HG03097 (cell line): ENCODE measurements around the gene KLHL42.
"Not testable (repeated sequence)": the region's sequence is repeated elsewhere in the genome, so short reads cannot be mapped to it uniquely, and the experiment has no call there.

Experiments
- ATAC-seq: cut with Tn5 transposase; IDR thresholded peaks from one replicate; pipeline ENCODE4 v1.9.1; 2021; ENCODE audit not compliant: unreplicated experiment, low FRiP score

Gene KLHL42, protein sequence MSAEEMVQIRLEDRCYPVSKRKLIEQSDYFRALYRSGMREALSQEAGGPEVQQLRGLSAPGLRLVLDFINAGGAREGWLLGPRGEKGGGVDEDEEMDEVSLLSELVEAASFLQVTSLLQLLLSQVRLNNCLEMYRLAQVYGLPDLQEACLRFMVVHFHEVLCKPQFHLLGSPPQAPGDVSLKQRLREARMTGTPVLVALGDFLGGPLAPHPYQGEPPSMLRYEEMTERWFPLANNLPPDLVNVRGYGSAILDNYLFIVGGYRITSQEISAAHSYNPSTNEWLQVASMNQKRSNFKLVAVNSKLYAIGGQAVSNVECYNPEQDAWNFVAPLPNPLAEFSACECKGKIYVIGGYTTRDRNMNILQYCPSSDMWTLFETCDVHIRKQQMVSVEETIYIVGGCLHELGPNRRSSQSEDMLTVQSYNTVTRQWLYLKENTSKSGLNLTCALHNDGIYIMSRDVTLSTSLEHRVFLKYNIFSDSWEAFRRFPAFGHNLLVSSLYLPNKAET

DNA sequence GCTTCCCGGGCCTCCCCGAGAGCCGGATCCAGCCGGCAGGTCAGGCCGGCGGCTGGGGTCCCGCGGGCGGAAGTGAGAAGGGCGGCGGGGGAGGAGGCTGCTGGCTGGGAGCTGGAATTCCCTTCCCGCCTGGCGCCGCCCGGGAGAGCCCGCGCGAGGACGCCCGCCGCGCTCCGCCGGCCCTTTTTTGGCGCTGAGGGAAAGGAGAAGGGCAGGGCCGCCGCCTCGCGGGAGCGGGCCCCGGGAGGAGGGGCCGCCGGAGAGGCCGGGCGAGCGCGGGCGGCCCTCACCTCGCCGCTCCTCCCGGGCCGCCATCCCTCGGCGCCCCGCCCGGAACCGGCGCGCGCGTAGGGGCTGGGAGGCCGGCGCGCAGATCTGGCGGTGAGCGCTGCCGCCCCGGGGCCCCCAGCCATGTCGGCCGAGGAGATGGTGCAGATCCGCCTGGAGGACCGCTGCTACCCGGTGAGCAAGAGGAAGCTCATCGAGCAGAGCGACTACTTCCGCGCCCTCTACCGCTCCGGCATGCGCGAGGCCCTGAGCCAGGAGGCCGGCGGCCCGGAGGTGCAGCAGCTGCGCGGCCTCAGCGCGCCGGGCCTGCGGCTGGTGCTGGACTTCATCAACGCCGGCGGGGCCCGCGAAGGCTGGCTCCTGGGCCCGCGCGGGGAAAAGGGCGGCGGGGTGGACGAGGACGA lies at the start of gene KLHL42, which contains the start of gene MANSC4:
Gene KLHL42 (plus strand): TSS at position 314 of the 692 bp plus-strand sequence. CDS start 98 bp downstream, at position 412.
Gene MANSC4 (minus strand): TSS at position 317 of the 692 bp plus-strand sequence. CDS start 8,960 bp downstream, outside the sequence.
- ATAC-seq = peak; percentile 89

DNA sequence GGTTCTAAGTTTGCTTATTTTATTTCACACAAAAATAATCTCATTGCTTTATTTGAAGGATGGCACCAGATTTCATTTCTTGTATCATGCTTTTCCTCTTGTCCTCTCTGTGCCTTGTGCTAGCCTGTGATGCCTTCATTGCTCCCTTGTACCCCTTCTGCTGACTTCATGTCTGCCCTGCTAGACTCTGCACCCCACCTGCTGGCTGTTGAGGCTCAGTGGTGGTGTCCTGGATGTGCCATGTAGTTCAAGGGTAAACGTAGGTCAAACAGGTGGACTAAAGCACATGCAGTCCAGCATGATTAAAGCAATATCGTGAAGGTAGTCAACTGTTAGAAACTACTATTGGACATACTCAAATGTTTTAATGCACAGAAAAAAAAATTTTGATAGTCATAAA lies 47.8 kb upstream of the KLHL42 start:
- ATAC-seq = no peak

GRCh38 chr12:27733052-27733656 lies 46.9 kb upstream of the KLHL42 start:
- ATAC-seq = no peak

DNA sequence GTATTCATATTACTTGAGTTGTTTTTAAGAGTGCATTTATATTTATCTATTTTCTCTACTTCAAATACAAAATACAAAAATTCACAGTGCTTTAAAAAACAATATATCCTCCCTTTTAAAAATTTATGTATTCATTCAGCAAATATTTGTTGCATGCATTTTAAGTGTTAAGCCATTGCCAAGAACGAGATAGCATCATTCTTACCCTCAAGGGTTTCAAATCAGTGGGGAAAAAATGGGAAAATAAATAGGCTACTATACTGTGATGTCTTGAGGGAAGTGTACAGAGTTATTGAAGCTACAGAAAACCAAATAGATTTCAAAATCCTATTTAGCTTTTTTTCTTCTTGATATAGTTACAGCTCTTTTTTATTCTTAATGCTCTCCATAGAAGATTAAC lies 46.2 kb upstream of the KLHL42 start:
- no peak for ATAC-seq

GRCh38 chr12:27734321-27734720 lies 45.7 kb upstream of the KLHL42 start:
- ATAC-seq = not testable (repeated sequence)

DNA sequence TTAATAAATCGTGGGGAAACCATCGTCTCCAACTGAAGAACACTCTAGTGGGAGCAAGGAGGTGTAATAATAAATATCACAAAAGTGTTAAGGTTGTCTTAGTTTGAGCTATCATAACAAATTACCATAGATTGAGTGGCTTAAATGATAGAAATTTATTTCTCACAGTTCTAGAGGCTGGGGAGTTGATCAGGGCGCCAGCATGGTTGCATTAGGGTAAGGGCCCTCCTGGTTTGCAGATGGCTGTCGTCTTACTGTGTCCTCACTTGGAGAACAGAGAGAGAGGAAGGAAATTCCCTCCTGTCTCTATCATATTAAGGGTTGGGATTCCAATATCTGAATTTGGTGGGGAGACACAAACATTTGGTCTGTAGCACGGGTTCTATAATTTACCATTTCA lies 36.4 kb upstream of the KLHL42 start:
- no peak for ATAC-seq

DNA sequence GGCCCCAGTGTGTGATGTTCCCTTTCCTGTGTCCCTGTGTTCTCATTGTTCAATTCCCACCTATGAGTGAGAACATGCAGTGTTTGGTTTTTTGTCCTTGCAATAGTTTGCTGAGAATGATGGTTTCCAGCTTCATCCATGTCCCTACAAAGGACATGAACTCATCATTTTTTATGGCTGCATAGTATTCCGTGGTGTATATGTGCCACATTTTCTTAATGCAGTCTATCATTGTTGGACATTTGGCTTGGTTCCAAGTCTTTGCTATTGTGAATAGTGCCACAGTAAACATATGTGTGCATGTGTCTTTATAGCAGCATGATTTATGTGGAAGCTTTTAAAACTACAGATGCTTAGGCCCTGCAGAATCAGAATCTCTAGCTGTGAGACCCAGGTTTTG lies 34.3 kb upstream of the KLHL42 start:
- ATAC-seq = not testable (repeated sequence)

GRCh38 chr12:27747111-27747820 lies 32.8 kb upstream of the KLHL42 start:
- no peak for ATAC-seq

- ATAC-seq = no peak
Measured at GRCh38 chr12:27751386-27752047, 28.5 kb upstream of the KLHL42 start.

- ATAC-seq = no peak
Measured at GRCh38 chr12:27754795-27755194, 25.2 kb upstream of the KLHL42 start.

DNA sequence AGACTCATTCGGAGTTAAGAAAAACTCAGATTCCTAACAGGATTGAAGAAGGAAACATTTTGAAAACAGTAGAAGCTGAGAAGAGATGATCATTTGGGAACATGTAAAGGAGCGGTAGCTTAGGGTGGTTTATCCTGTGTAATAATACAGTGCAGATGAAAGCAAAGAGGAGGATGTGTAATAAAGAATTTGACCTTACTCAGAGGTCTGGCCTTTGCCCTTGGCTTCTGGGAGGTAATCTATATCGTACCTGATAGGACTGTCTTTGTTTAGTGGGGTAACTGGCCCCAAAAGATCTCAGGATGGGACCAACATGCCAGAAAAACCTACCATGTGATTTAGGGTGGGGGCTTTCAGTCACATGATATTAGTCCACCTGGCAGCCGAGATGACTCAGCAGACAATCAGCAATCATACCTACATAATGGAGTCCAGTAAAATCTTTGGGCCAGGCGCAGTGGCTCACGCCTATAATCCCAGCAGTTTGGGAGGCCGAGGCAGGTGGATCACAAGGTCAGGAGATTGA lies 23.3 kb upstream of the KLHL42 start:
- ATAC-seq = no peak

DNA sequence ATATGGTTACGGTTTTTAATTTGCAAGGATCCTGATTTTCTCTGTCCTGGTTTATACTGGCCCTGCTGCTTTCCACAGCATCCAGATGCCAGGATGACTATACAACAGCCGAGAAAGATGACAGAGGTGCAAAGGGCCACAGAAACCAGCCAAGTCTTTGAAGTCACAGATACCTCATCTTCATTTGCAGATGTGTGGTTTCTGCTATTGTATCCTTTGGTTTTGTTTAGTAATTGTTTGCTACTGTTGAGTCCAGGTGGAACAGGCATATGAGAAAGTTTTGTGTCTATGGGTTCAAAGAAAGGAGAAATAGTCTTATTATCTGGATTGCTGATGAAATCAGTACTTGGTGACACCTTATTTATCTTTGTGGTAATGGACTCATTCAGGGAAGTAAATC lies 17.3 kb upstream of the KLHL42 start:
- ATAC-seq = no peak

DNA sequence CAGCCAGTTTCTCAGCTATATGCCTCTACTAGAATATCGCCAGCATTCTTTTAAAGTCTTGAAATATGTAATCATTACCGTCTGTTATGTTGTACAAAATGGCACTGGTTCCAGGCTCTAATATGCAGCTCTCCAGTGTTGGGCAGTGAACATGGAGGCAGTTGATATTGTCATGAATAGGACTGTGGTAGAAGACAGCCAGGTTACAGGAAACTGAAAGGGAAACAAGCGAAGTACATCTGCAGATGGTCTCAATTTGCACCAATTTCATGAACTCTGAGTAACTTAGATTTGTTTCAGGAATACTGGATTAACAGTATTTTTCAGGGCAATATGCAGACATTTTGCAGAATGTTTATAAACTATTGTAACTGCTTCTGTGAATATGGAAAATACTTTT lies 13.4 kb upstream of the KLHL42 start:
- ATAC-seq = no peak

DNA sequence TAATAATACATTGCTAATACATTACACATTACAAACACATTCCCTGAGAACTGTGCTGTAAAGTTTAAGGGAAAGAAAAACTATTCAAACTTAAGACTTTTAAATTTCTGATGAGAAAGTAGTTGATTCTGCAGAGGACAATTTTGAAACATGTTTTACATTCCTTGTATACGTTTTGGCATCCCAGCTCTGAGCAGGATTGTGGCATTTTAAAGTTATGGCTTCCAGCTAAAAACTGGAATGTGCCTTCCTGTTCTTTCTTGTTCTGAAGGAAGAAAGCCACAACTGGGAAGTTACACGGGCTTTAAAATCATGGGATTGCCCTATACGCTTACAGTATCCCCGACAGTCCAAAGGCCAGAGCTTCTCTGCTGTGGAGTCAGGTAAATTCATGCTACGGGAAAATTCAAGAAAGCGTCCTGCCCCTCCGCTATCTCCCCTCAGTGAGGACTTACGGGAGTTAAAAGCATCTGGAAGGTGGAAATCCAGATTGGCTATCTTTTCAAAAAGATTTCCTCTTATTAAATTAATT lies 10.8 kb upstream of the KLHL42 start:
- ATAC-seq = no peak

DNA sequence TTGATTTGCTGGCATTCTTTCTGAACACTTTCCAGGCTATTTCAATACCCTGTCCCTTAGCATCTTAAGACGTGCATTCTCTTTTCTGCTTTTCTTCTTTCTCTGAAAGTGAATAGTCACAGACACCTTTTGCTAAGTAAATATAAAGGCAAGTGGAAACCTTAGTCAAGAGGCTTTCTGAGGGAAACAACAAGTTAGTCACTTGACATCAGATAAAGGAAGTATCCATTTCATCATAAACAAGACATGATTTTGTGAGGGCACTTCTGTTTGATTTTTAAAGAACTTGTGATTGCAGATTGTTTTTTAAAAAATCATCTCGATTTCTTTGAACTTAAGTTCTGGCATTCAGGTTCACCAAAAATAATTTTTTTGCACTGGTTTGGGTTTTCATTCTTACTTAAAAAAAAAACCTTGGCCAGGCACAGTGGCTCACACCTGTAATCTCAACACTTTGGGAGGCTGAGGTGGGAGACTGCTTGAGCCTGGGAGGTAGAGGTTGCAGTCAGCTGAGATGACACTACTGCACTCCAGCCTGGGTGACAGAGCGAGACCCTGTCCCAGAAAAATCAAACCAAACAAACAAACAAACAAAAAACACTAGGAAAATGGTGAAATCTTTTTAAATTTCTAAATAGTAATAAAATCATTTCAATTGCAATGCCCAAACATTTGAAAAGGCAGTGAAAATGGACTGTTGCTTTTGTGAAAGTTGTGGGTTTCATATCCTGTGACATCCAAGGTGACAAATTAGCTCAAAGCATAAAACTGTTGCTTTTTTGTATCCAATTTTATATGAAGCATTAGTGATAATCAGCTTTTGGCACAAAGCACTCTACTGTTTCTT lies 8.3 kb upstream of the KLHL42 start:
- ATAC-seq = no peak

GRCh38 chr12:27772328-27773049 lies 7.5 kb upstream of the KLHL42 start:
- no peak for ATAC-seq

DNA sequence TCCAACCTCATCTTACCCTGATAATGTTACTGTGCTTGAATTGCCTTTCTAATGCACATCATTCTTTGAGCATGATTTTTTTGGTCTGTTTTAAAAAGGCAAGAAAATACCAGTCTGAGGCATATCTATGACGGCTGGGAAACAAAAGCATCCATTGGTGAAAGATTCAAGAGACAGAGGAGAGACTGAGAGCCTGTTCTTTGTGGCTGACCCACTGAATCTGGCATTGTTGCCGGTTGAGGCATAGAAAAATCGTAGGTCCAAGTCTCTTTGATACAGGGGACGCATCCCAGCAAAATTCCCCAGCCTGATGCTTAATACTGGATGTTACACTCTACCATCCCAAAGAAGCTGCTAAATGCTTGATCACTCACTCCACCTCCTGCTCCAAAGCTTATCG lies 2.9 kb upstream of the KLHL42 start:
- no peak for ATAC-seq

DNA sequence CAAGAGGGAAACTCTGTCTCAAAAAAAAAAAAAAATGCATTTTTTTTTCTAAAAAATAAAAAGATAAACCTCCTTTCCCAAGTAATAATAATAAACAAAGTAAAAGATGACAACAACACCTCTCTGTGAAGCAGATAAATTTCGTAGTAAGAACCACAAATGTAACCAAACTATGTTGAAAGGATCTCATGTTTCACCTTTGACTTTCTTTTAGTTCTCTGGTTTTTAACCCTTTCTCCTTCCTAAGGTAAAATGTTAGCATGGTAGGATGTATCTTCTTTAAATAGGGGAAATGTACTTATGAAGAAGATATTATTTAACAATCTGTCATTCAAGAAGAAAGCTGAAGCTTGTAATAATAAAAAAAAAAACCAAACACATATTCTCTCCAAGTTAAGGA lies 1.8 kb upstream of the KLHL42 start:
- ATAC-seq = no peak
